ENCODE results near the gene RNU7-1. TPM values are rescaled to one million over a fixed set of nuclear protein-coding genes. Genes with fewer than 3 reads are reported as not detected.

RNU7-1 gene
- total and polyA plus RNA-seq, 7 experiments from 2014 or later: not detected

- Mint-ChIP-seq H3K4me1 (peaks cover 56 to 82% (median 72%) of the 10 kb centered on the region in 7 donors), H3K27ac (peak overlapping the region; percentile 83 to 100 (median 97)), H3K36me3 (peaks cover 5 to 45% (median 11%) of the 10 kb centered on the region in 5 donors), H3K4me3 (peak overlapping the region; percentile 93 to 100 (median 98)), H3K9me3 (no peaks in the 10 kb centered on the region), H3K27me3 (no peaks in the 10 kb centered on the region)
- H3K36me3 ChIP-seq (ENCODE audit: control insufficient read depth in 2 of 3, insufficient read depth in 3 of 3, low read length in 3 of 3): peaks cover 0 to 52% (median 14%) of the 10 kb centered on the region in 3 experiments
- peak overlapping the region; percentile 92 for H3K4me3 ChIP-seq (ENCODE audit: low read length)
- H3K27me3 ChIP-seq (ENCODE audit: control insufficient read depth in 2 of 2, insufficient read depth in 2 of 2, low read length in 2 of 2): no peaks in the 10 kb centered on the region
- intact Hi-C loops (cut with micrococcal nuclease): loop anchor here (1.0 to 10.0 kb wide), 6 partner anchors 8 to 460 kb away; partner anchors contain the start of genes C12orf57 (in 1 of the 2), CHD4 (in 1 of the 2), ENO2 (in 1 of the 2) and MRPL51 (in 1 of the 2)
- ChIA-PET POLR2A (interaction anchor here (0.9 to 21.6 kb wide), 7 partner anchors 8 to 101 kb away, joined by 4 to 1270 read pairs (median 21); partner anchors contain the start of genes ATN1, C12orf57, CDCA3 and EMG1), CTCF (interaction anchor here (0.6 to 11.7 kb wide), 6 partner anchors 8 to 156 kb away, joined by 3 to 460 read pairs (median 6); partner anchors contain the start of genes C12orf57, RNU7-1 and SPSB2)
- H3K9me3 ChIP-seq (ENCODE audit: control insufficient read depth in 2 of 3, low read length in 3 of 3): no peaks in the 10 kb centered on the region
- peaks cover 70 to 84% of the 10 kb centered on the region in 2 donors for H3K4me1 ChIP-seq (ENCODE audit: control insufficient read depth in 2 of 2, insufficient read depth in 2 of 2, low read length in 2 of 2)
- no peak for ATAC-seq
- DNase-seq: peak in 1 of 9 donors; percentile 23
- H3K27ac ChIP-seq (ENCODE audit: low read depth, low read length): peak overlapping the region; percentile 95
These were observed 8.7 kb downstream of the RNU7-1 start for GRCh38 chr12:6952121-6952862.

DNA sequence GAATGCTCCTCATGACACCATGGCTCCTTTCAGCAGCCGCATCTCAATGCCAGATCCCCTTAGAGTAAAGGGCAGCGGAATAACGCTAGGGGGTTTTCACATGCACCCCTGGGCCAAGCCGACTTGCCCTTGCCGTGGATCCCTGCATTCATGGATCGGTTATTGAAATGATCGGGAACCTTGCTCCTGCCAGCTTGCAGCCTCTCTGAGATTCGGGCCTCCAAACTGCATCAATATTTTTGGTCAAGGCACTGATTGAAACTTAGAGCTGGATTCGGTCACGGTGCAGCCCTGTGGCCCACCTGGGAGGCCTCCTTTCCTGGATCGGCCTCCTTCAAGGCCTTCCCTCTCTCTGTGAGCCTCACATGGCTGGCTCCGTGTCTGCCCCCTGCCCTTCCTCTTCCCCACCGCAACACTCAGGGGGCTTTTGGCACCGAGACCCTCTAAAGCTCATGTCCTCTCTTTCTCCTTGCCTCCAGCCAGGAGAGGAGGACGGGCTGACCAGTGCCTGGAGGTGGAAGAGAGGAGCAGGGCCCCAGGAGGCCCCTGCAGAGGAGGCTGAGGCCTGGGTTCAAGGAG, 9.3 kb downstream of the RNU7-1 start:
- no peaks in the 10 kb centered on the region for H3K9me3 Mint-ChIP-seq
- peaks cover 5 to 45% (median 11%) of the 10 kb centered on the region in 5 donors for H3K36me3 Mint-ChIP-seq
- intact Hi-C loops (cut with micrococcal nuclease): loop anchor here (1.0 to 10.0 kb wide), 7 partner anchors 8 to 461 kb away; partner anchors contain the start of genes C12orf57 (in 2 of the 2), CHD4 (in 1 of the 2), EMG1 (in 1 of the 2) and ENO2 (in 1 of the 2)

GRCh38 chr12:6953442-6954315, 10.1 kb downstream of the RNU7-1 start:
- POLR2A ChIA-PET: interaction anchor here (0.7 to 21.6 kb wide), 7 partner anchors 7 to 23 kb away, joined by 3 to 1270 read pairs (median 41); partner anchors contain the start of genes ATN1, C12orf57, EMG1 and PHB2

More for the DNA sequence above, 9.3 kb downstream of the RNU7-1 start:
- Histone ChIP-seq H3K9me3 (ENCODE audit: control insufficient read depth in 2 of 3, low read length in 3 of 3) (no peaks in the 10 kb centered on the region), H3K4me3 (ENCODE audit: low read length) (peak overlapping the region; percentile 92), H3K27ac (ENCODE audit: low read depth, low read length) (peak overlapping the region; percentile 95), H3K27me3 (ENCODE audit: control insufficient read depth in 2 of 2, insufficient read depth in 2 of 2, low read length in 2 of 2) (no peaks in the 10 kb centered on the region), H3K4me1 (ENCODE audit: control insufficient read depth in 2 of 2, insufficient read depth in 2 of 2, low read length in 2 of 2) (peaks cover 70 to 84% of the 10 kb centered on the region in 2 donors), H3K36me3 (ENCODE audit: control insufficient read depth in 2 of 3, insufficient read depth in 3 of 3, low read length in 3 of 3) (peaks cover 3 to 59% (median 19%) of the 10 kb centered on the region in 3 experiments)
- H3K27me3 Mint-ChIP-seq: no peaks in the 10 kb centered on the region
- DNase-seq (peak in 1 of 9 donors; percentile 23), ATAC-seq (no peak)
- H3K4me1 Mint-ChIP-seq: peaks cover 54 to 83% (median 72%) of the 10 kb centered on the region in 7 donors
- ChIA-PET CTCF (interaction anchor here (0.6 to 11.7 kb wide), 5 partner anchors 9 to 79 kb away, joined by 3 to 460 read pairs (median 7); partner anchors contain the start of genes C12orf57, RNU7-1 and SPSB2), POLR2A (interaction anchor here (0.9 to 21.6 kb wide), 6 partner anchors 7 to 80 kb away, joined by 4 to 1270 read pairs (median 31); partner anchors contain the start of genes ATN1, C12orf57, EMG1 and PHB2)
- H3K27ac Mint-ChIP-seq: peak overlapping the region; percentile 83 to 100 (median 97)
- H3K4me3 Mint-ChIP-seq: peak overlapping the region; percentile 93 to 100 (median 98)

GRCh38 chr12:6954316-6955107, 10.9 kb downstream of the RNU7-1 start:
- H3K36me3 ChIP-seq (ENCODE audit: control insufficient read depth in 2 of 3, insufficient read depth in 3 of 3, low read length in 3 of 3): peaks cover 5 to 65% (median 20%) of the 10 kb centered on the region in 3 experiments
- H3K27me3 ChIP-seq (ENCODE audit: control insufficient read depth in 2 of 2, insufficient read depth in 2 of 2, low read length in 2 of 2): no peaks in the 10 kb centered on the region
- intact Hi-C loops (cut with micrococcal nuclease): loop anchor here (5.0 to 10.0 kb wide), 4 partner anchors 42 to 462 kb away; partner anchors contain the start of genes CHD4 (in 1 of the 2), ENO2 (in 1 of the 2), MRPL51 (in 1 of the 2) and NCAPD2 (in 1 of the 2)
- peaks cover 70 to 84% of the 10 kb centered on the region in 2 donors for H3K4me1 ChIP-seq (ENCODE audit: control insufficient read depth in 2 of 2, insufficient read depth in 2 of 2, low read length in 2 of 2)
- ATAC-seq (no peak), DNase-seq (no peak)
- no peaks in the 10 kb centered on the region for H3K9me3 ChIP-seq (ENCODE audit: control insufficient read depth in 2 of 3, low read length in 3 of 3)
- Mint-ChIP-seq H3K27me3 (no peaks in the 10 kb centered on the region), H3K4me3 (peak overlapping the region; percentile 93 to 100 (median 98)), H3K4me1 (peaks cover 54 to 86% (median 72%) of the 10 kb centered on the region in 7 donors), H3K36me3 (peaks cover 11 to 56% (median 23%) of the 10 kb centered on the region in 5 donors), H3K9me3 (no peaks in the 10 kb centered on the region), H3K27ac (peak overlapping the region; percentile 83 to 100 (median 97))
- ChIA-PET POLR2A (interaction anchor here (0.7 to 13.5 kb wide), 5 partner anchors 9 to 64 kb away, joined by 3 to 1270 read pairs (median 7); partner anchors contain the start of genes C12orf57, LPCAT3, PHB2 and PTPN6), CTCF (interaction anchor here (0.9 to 1.6 kb wide), 5 partner anchors 8 to 85 kb away, joined by 3 to 9 read pairs (median 4); partner anchors contain the start of genes C12orf57 and RNU7-1)
- peak overlapping the region; percentile 95 for H3K27ac ChIP-seq (ENCODE audit: low read depth, low read length)
- peak overlapping the region; percentile 92 for H3K4me3 ChIP-seq (ENCODE audit: low read length)

More at GRCh38 chr12:6953442-6954315, 10.1 kb downstream of the RNU7-1 start:
- DNase-seq: peak in 8 of 9 donors; percentile 65 to 92 (median 74)
- no peaks in the 10 kb centered on the region for H3K27me3 Mint-ChIP-seq
- peaks cover 10 to 48% (median 16%) of the 10 kb centered on the region in 5 donors for H3K36me3 Mint-ChIP-seq
- Histone ChIP-seq H3K4me3 (ENCODE audit: low read length) (peak overlapping the region; percentile 92), H3K4me1 (ENCODE audit: control insufficient read depth in 2 of 2, insufficient read depth in 2 of 2, low read length in 2 of 2) (peaks cover 70 to 84% of the 10 kb centered on the region in 2 donors), H3K9me3 (ENCODE audit: control insufficient read depth in 2 of 3, low read length in 3 of 3) (no peaks in the 10 kb centered on the region), H3K27ac (ENCODE audit: low read depth, low read length) (peak overlapping the region; percentile 95), H3K36me3 (ENCODE audit: control insufficient read depth in 2 of 3, insufficient read depth in 3 of 3, low read length in 3 of 3) (peaks cover 5 to 65% (median 20%) of the 10 kb centered on the region in 3 experiments), H3K27me3 (ENCODE audit: control insufficient read depth in 2 of 2, insufficient read depth in 2 of 2, low read length in 2 of 2) (no peaks in the 10 kb centered on the region)
- intact Hi-C loops (cut with micrococcal nuclease): loop anchor here (1.0 to 10.0 kb wide), 7 partner anchors 8 to 461 kb away; partner anchors contain the start of genes C12orf57 (in 1 of the 2), CHD4 (in 1 of the 2), EMG1 (in 1 of the 2) and ENO2 (in 1 of the 2)
- ATAC-seq: peak; percentile 56
- peak overlapping the region; percentile 83 to 100 (median 97) for H3K27ac Mint-ChIP-seq
- peak overlapping the region; percentile 93 to 100 (median 98) for H3K4me3 Mint-ChIP-seq
- CTCF ChIA-PET: interaction anchor here (1.0 to 11.7 kb wide), 6 partner anchors 8 to 84 kb away, joined by 3 to 460 read pairs (median 6); partner anchors contain the start of genes C12orf57 and RNU7-1
- no peaks in the 10 kb centered on the region for H3K9me3 Mint-ChIP-seq
- H3K4me1 Mint-ChIP-seq: peaks cover 54 to 85% (median 72%) of the 10 kb centered on the region in 7 donors

Measured in naive thymus-derived CD4-positive, alpha-beta T cell (primary cell).